SK-N-MC (cell line): ENCODE measurements around the gene C1QL3.

Experiments used
- DNase-seq: peaks from one replicate; pipeline ENCODE4 v3.0.0-alpha.2; 2011; ENCODE audit warnings: low read depth, low spot score
- H3K27ac ChIP-seq: fragments of 200-600 bp; sonication (generic); 2 replicates; pipeline ENCODE4 v1.5.1; 2016; ENCODE audit warnings: mixed run types
- H3K36me3 ChIP-seq: fragments of 200-600 bp; sonication (generic); 2 replicates; pipeline ENCODE4 v1.6.1; 2017; ENCODE audit warnings: antibody characterized with exemption, low read length, mixed read lengths; ENCODE audit not compliant: insufficient read depth
- H3K4me3 ChIP-seq: fragments of 200-600 bp; sonication (generic); 2 replicates; pipeline ENCODE4 v1.5.1; 2016
- H3K9ac ChIP-seq: fragments of 200-600 bp; sonication (generic); 2 replicates; pipeline ENCODE4 v1.8.0; 2017; ENCODE audit warnings: mixed run types, mixed read lengths; ENCODE audit not compliant: insufficient read length
- H3K9me3 ChIP-seq: fragments of 200-600 bp; sonication (generic); 2 replicates; pipeline ENCODE4 v1.6.1; 2017; ENCODE audit warnings: low read depth, mild to moderate bottlenecking, antibody characterized with exemption, low read length, moderate library complexity, mixed read lengths
- EZH2 ChIP-seq: fragments of 200-600 bp; sonication (generic); IDR thresholded peaks from one replicate; pipeline ENCODE4 v1.6.1; 2017; ENCODE audit warnings: antibody characterized with exemption
- FOXP2 ChIP-seq: optimal IDR thresholded peaks from 2 replicates; pipeline ENCODE3; 2011; ENCODE audit warnings: mild to moderate bottlenecking, moderate library complexity; ENCODE audit not compliant: insufficient read depth; ENCODE audit errors: extremely low read length, control extremely low read depth
- POLR2AphosphoS5 ChIP-seq: IDR thresholded peaks from 2 replicates; pipeline ENCODE4 v1.6.1; 2012; ENCODE audit warnings: mild to moderate bottlenecking, low read depth, low read length, borderline replicate concordance

C1QL3 gene

GRCh38 chr10:16481052-16481728, 40.5 kb downstream of the C1QL3 start:
- H3K27ac ChIP-seq, result no peak overlapping the region
- H3K4me3 ChIP-seq, result no peak overlapping the region
- TF ChIP-seq FOXP2 (no peak), POLR2AphosphoS5 (no peak), EZH2 (no peak)
- no peak overlapping the region for H3K9ac ChIP-seq
- no peaks in the 10 kb centered on the region for H3K9me3 ChIP-seq
- H3K36me3 ChIP-seq, result no peaks in the 10 kb centered on the region
- no peak for DNase-seq

- DNase-seq, result no peak
- no peak overlapping the region for H3K9ac ChIP-seq
- no peaks in the 10 kb centered on the region for H3K36me3 ChIP-seq
- no peak overlapping the region for H3K27ac ChIP-seq
- H3K9me3 ChIP-seq, result no peaks in the 10 kb centered on the region
- no peak overlapping the region for H3K4me3 ChIP-seq
- TF ChIP-seq EZH2 (no peak), FOXP2 (no peak), POLR2AphosphoS5 (no peak)
Observed at GRCh38 chr10:16478801-16479200, 42.9 kb downstream of the C1QL3 start.

GRCh38 chr10:16477757-16478156, 43.9 kb downstream of the C1QL3 start:
- Histone ChIP-seq H3K27ac (no peak overlapping the region), H3K4me3 (no peak overlapping the region), H3K9me3 (no peaks in the 10 kb centered on the region), H3K36me3 (no peaks in the 10 kb centered on the region), H3K9ac (no peak overlapping the region)
- DNase-seq, result no peak
- TF ChIP-seq POLR2AphosphoS5 (no peak), FOXP2 (no peak), EZH2 (no peak)

- no peak for TF ChIP-seq EZH2
- TF ChIP-seq FOXP2, result no peak
- no peak for TF ChIP-seq POLR2AphosphoS5
- no peak overlapping the region for H3K4me3 ChIP-seq
- no peaks in the 10 kb centered on the region for H3K36me3 ChIP-seq
- H3K9me3 ChIP-seq, result no peaks in the 10 kb centered on the region
- DNase-seq, result no peak
- H3K9ac ChIP-seq, result no peak overlapping the region
- no peak overlapping the region for H3K27ac ChIP-seq
Observed at GRCh38 chr10:16472828-16473227, 48.9 kb downstream of the C1QL3 start.

GRCh38 chr10:16470747-16471146, 50.9 kb downstream of the C1QL3 start:
- no peak for TF ChIP-seq EZH2
- no peak for TF ChIP-seq POLR2AphosphoS5
- no peak for TF ChIP-seq FOXP2
- Histone ChIP-seq H3K9me3 (no peaks in the 10 kb centered on the region), H3K4me3 (no peak overlapping the region), H3K9ac (no peak overlapping the region), H3K27ac (no peak overlapping the region), H3K36me3 (no peaks in the 10 kb centered on the region)
- DNase-seq, result no peak

- no peak overlapping the region for H3K4me3 ChIP-seq
- no peak for DNase-seq
- no peak overlapping the region for H3K9ac ChIP-seq
- no peaks in the 10 kb centered on the region for H3K36me3 ChIP-seq
- no peak overlapping the region for H3K27ac ChIP-seq
- no peak for TF ChIP-seq POLR2AphosphoS5
- TF ChIP-seq EZH2, result no peak
- no peak for TF ChIP-seq FOXP2
- no peaks in the 10 kb centered on the region for H3K9me3 ChIP-seq
Observed at GRCh38 chr10:16466001-16466400, 55.7 kb downstream of the C1QL3 start.
